Kidney (tissue), 14 donors: ENCODE results near the gene DND1. TPM values are rescaled to one million over a fixed set of nuclear protein-coding genes. Genes with fewer than 3 reads are reported as not detected.
A peak's percentile ranks its signal among the peaks of the same experiment; 100 is the strongest.

Experiments
- DNase-seq, 5 donors: peaks; one replicate each; pipeline ENCODE4 v3.0.0-alpha.2; 2013 to 2020
- FAIRE-seq: peaks from 2 replicates; lab custom pipeline; 2012; peaks lifted over from hg19 to GRCh38; lab: Jason Lieb, UNC
- H3K27ac ChIP-seq, 2 donors: one replicate each; pipeline ENCODE4 v1.7.0; 2013; ENCODE audit warnings: low read depth in 2 of 2, low read length in 2 of 2, inconsistent platforms in 1 of 2
- H3K27me3 ChIP-seq: one replicate; pipeline ENCODE4 v1.7.1; 2013; ENCODE audit warnings: low read length, inconsistent platforms; ENCODE audit not compliant: control insufficient read depth, insufficient read depth
- H3K36me3 ChIP-seq, 3 donors: one replicate each; pipeline versions ENCODE4 v1.7.0 to v1.7.1; 2013; ENCODE audit warnings: low read length in 3 of 3, control low read depth in 1 of 3, inconsistent platforms in 1 of 3; ENCODE audit not compliant: insufficient read depth in 3 of 3, control insufficient read depth in 2 of 3
- H3K4me1 ChIP-seq, 3 donors: one replicate each; pipeline versions ENCODE4 v1.7.0 to v1.7.1; 2013; ENCODE audit warnings: low read length in 3 of 3, inconsistent platforms in 1 of 3, low read depth in 1 of 3; ENCODE audit not compliant: control insufficient read depth in 2 of 3, insufficient read depth in 2 of 3
- H3K4me3 ChIP-seq, 3 donors: one replicate each; pipeline versions ENCODE4 v1.7.0 to v1.8.1; 2013; ENCODE audit warnings: low read length in 3 of 3, control low read depth in 1 of 3, inconsistent platforms in 1 of 3
- H3K9ac ChIP-seq, 3 donors: one replicate each; pipeline versions ENCODE4 v1.7.0 to v1.7.1; 2013; ENCODE audit warnings: low read length in 3 of 3, control low read depth in 1 of 3, inconsistent platforms in 1 of 3
- H3K9me3 ChIP-seq, 3 donors: one replicate each; pipeline versions ENCODE4 v1.7.0 to v1.7.1; 2013; ENCODE audit warnings: low read length in 3 of 3, control low read depth in 1 of 3, inconsistent platforms in 1 of 3; ENCODE audit not compliant: control insufficient read depth in 2 of 3, insufficient read depth in 1 of 3
- intact Hi-C: fragments of 100-400 bp; cut with DNase I; formaldehyde crosslinking; loops from one replicate; pipeline ENCODE4 v1.11.1; 2022
- polyA plus RNA-seq: library from polyadenylated mRNA; stranded (reverse); fragments of 350-450 nt; fragmentation: Illumina TruSeq; extraction: RNeasy Lipid Tissue Mini Kit (QIAGEN cat#74804); gene quantifications from one replicate; pipeline ENCODE4 v1.2.3, GENCODE V29; 2014; ENCODE audit warnings: low read depth, low replicate concordance; ENCODE audit not compliant: insufficient read depth
- total RNA-seq: library from RNA; stranded (reverse); fragmentation: NEBNext Ultra II Directional; extraction: Animal tissue kit (Norgen Biotek cat#: 25700); gene quantifications from one replicate; pipeline ENCODE4 v1.2.1, GENCODE V29; 2021
- TF ChIP-seq, protein P1 (sequence below): IDR thresholded peaks from 3 replicates; pipeline ENCODE4 v1.5.1; 2012; ENCODE audit warnings: mild to moderate bottlenecking, moderate library complexity, borderline replicate concordance; ENCODE audit not compliant: insufficient read depth; ENCODE audit errors: extremely low read depth
- donor health status: control.
- donor health status: control.
- donor health status: control.
- donor health status: control.
- donor health status: control.
- donor health status: DM: yes; HTN: yes; CAD: no.
- donor health status: Normal renal cell carcinoma (clear cell type).

The DND1 gene
- total and polyA plus RNA-seq, 2 donors from 2014 or later, result 0.41 to 1.0 TPM

DNA sequence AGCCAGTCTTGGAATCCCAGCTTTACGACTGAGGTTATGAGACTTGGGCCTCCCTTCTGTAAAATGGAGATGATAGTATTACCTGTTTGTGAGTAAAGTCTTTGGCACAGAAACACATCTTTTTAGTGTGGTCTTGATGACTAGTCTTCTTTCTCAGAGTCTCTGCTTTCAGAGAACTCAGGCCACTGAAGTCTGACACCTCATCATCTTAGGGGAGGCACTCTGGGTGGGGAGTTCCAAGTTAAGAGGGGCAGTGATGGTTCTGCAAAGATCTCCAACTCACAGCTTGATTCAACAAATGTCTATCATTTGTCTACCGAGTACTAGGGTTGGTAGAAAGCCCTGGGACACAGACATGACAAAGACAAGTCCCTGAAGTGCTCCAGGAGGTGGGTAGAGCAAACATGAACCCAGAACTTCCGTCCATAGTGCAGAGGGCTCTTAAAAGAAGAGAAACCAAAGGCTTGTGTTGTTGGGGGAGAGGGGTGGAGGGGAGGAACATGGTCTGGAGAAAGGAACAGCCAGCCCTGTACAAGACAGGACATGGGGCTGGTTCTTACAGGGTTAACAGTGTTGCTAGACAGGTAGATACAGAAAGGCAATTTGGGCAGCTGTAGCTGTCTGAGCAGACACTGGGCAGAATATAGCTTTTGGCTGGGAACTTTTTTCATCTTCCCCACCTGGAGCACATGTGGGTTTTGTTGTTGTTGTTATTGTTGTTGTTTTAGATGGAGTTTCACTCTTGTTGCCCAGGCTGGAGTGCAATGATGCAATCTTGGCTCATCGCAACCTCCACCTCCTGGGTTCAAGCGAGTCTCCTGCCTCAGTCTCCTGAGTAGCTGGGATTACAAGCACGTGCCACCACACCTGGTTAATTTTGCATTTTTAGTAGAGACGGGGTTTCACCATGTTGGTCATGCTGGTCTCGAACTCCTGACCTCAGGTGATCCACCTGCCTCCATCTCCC lies 37.8 kb downstream of the DND1 start:
- Histone ChIP-seq H3K36me3 (no peaks in the 10 kb centered on the region), H3K27ac (no peak overlapping the region), H3K4me1 (peaks cover 0 to 22% (median 3%) of the 10 kb centered on the region in 3 donors), H3K27me3 (peaks cover 7% of the 10 kb centered on the region), H3K4me3 (no peak overlapping the region), H3K9ac (no peak overlapping the region), H3K9me3 (no peaks in the 10 kb centered on the region)
- TF ChIP-seq, protein P1, sequence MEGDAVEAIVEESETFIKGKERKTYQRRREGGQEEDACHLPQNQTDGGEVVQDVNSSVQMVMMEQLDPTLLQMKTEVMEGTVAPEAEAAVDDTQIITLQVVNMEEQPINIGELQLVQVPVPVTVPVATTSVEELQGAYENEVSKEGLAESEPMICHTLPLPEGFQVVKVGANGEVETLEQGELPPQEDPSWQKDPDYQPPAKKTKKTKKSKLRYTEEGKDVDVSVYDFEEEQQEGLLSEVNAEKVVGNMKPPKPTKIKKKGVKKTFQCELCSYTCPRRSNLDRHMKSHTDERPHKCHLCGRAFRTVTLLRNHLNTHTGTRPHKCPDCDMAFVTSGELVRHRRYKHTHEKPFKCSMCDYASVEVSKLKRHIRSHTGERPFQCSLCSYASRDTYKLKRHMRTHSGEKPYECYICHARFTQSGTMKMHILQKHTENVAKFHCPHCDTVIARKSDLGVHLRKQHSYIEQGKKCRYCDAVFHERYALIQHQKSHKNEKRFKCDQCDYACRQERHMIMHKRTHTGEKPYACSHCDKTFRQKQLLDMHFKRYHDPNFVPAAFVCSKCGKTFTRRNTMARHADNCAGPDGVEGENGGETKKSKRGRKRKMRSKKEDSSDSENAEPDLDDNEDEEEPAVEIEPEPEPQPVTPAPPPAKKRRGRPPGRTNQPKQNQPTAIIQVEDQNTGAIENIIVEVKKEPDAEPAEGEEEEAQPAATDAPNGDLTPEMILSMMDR, result no peak
- intact Hi-C loops, result no loop called here
- no peak for DNase-seq
- no peak for FAIRE-seq

DNA sequence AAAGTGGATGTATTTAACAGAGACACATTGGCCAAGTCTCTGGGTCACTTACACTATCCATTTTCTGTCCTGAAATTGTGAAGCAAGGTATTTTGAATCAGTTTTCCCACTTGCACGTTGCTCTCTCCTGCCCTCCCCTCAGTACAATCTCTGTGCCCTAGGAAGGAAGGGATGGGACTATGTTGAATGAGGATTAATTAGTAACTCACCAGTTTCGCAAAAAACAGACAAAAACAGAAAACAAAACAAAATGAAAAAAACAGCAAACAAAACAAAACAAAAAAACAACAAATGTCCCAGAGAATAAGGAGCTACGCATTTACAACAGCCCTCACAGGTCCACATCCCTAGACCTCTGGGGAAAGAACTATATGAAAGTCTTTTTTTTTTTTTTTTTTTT lies 39.3 kb downstream of the DND1 start:
- H3K27ac ChIP-seq, result peak overlapping the region in 1 of 2 donors; percentile 23
- DNase-seq (no peak), FAIRE-seq (no peak)
- H3K9me3 ChIP-seq, result no peaks in the 10 kb centered on the region
- H3K4me3 ChIP-seq, result no peak overlapping the region
- no peaks in the 10 kb centered on the region for H3K36me3 ChIP-seq
- intact Hi-C loops, result no loop called here
- no peak overlapping the region for H3K9ac ChIP-seq
- H3K4me1 ChIP-seq, result peaks cover 0 to 16% (median 0%) of the 10 kb centered on the region in 3 donors
- TF ChIP-seq, protein P1, result no peak
- peaks cover 7% of the 10 kb centered on the region for H3K27me3 ChIP-seq

DNA sequence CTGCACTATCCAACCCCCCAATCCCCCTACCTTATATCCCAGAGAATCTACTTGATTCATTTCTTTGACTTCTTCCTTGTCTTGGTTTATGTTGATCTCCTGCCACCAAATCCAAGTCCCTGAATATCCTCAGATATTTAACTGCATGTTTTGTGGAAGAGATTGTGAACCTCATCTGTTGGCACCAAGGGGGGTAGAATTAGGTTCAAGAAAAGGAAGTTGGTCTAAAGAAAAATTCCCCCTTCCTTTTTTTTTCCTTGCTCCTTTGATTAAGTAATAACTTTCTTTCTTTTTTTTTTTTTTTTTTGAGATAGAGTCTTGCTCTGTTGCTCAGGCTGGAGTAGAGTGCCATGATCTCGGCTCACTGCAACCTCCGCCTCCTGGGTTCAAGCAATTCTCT lies 39.9 kb downstream of the DND1 start:
- FAIRE-seq (no peak), DNase-seq (no peak)
- H3K9ac ChIP-seq, result peak overlapping the region in 1 of 3 donors; percentile 67
- TF ChIP-seq, protein P1, result no peak
- no peaks in the 10 kb centered on the region for H3K36me3 ChIP-seq
- intact Hi-C loops, result no loop called here
- H3K4me1 ChIP-seq, result peaks cover 0 to 16% (median 0%) of the 10 kb centered on the region in 3 donors
- H3K4me3 ChIP-seq, result peak overlapping the region in 2 of 3 donors; percentile 83 to 88
- peak overlapping the region in 1 of 2 donors; percentile 30 for H3K27ac ChIP-seq
- H3K27me3 ChIP-seq, result peaks cover 7% of the 10 kb centered on the region
- no peaks in the 10 kb centered on the region for H3K9me3 ChIP-seq
